Naive thymus-derived CD4-positive, alpha-beta T cell (primary cell): Measurements from ENCODE around the gene AKT3. TPM values are rescaled to one million over a fixed set of nuclear protein-coding genes. Genes with fewer than 3 reads are reported as not detected.
A peak's percentile ranks its signal among the peaks of the same experiment; 100 is the strongest.

ENCODE experiments used
- ATAC-seq: fragments of 150-1000 bp; cut with Tn5 transposase; 2 replicates; pipeline ENCODE4 v1.10.0; 2021; ENCODE audit warnings: mild to moderate bottlenecking, moderate library complexity
- CTCF ChIA-PET: fragments of 350-600 bp; sonication (Branson Sonifier 250); formaldehyde crosslinking; loops from one replicate; lab custom pipeline; 2021; ENCODE audit warnings: antibody characterized with exemption; lab: Charles Lee
- POLR2A ChIA-PET: fragments of 350-600 bp; sonication (Branson Sonifier 250); formaldehyde crosslinking; loops from one replicate; lab custom pipeline; 2021; ENCODE audit warnings: antibody characterized with exemption, inconsistent platforms; lab: Charles Lee
- DNase-seq, 9 donors: peaks; one replicate each; pipeline versions ENCODE4 v3.0.0 to v3.0.0-alpha.2; 2020 to 2022; ENCODE audit warnings: mixed read lengths in 1 of 9
- H3K27ac ChIP-seq: one replicate; pipeline ENCODE4 v1.7.0; 2013; ENCODE audit warnings: mild to moderate bottlenecking, low read depth, low read length, moderate library complexity
- H3K27me3 ChIP-seq, 2 donors: one replicate each; pipeline ENCODE4 v1.7.0; 2013; ENCODE audit warnings: low read length in 2 of 2, mild to moderate bottlenecking in 2 of 2, moderate library complexity in 2 of 2; ENCODE audit not compliant: control insufficient read depth in 2 of 2, insufficient read depth in 2 of 2
- H3K36me3 ChIP-seq, 3 experiments: 1 replicate in 2 of 3; 2 replicates in 1 of 3; pipeline ENCODE4 v1.7.0; 2013; ENCODE audit warnings: low read length in 3 of 3, mild to moderate bottlenecking in 3 of 3, moderate library complexity in 1 of 3; ENCODE audit not compliant: insufficient read depth in 3 of 3, control insufficient read depth in 2 of 3
- H3K4me1 ChIP-seq, 2 donors: one replicate each; pipeline ENCODE4 v1.7.0; 2013; ENCODE audit warnings: low read length in 2 of 2, mild to moderate bottlenecking in 2 of 2, moderate library complexity in 1 of 2; ENCODE audit not compliant: control insufficient read depth in 2 of 2, insufficient read depth in 2 of 2
- H3K4me3 ChIP-seq: 2 replicates; pipeline ENCODE4 v1.7.0; 2013; ENCODE audit warnings: mild to moderate bottlenecking, low read length
- H3K9me3 ChIP-seq, 3 experiments: 1 replicate in 2 of 3; 2 replicates in 1 of 3; pipeline ENCODE4 v1.7.0; 2013; ENCODE audit warnings: low read length in 3 of 3; ENCODE audit not compliant: control insufficient read depth in 2 of 3
- H3K27ac Mint-ChIP-seq, 9 donors: one replicate each; pipeline ENCODE4 v1.8.0; 2020 to 2022; ENCODE audit warnings: mixed read lengths in 9 of 9, mild to moderate bottlenecking in 8 of 9, moderate library complexity in 5 of 9, inconsistent platforms in 2 of 9
- H3K27me3 Mint-ChIP-seq, 5 donors: one replicate each; pipeline ENCODE4 v1.8.0; 2021 to 2022; ENCODE audit warnings: mixed read lengths in 5 of 5, mild to moderate bottlenecking in 1 of 5
- H3K36me3 Mint-ChIP-seq, 5 donors: one replicate each; pipeline ENCODE4 v1.8.0; 2020 to 2022; ENCODE audit warnings: mixed read lengths in 5 of 5, mild to moderate bottlenecking in 3 of 5, inconsistent platforms in 1 of 5
- H3K4me1 Mint-ChIP-seq, 7 donors: one replicate each; pipeline ENCODE4 v1.8.0; 2020 to 2022; ENCODE audit warnings: mixed read lengths in 7 of 7, mild to moderate bottlenecking in 3 of 7, inconsistent platforms in 1 of 7
- H3K4me3 Mint-ChIP-seq, 10 donors: one replicate each; pipeline ENCODE4 v1.8.0; 2020 to 2022; ENCODE audit warnings: mild to moderate bottlenecking in 10 of 10, mixed read lengths in 10 of 10, moderate library complexity in 6 of 10, inconsistent platforms in 2 of 10
- H3K9me3 Mint-ChIP-seq, 11 donors: one replicate each; pipeline ENCODE4 v1.8.0; 2020 to 2022; ENCODE audit warnings: mixed read lengths in 11 of 11, mild to moderate bottlenecking in 4 of 11, inconsistent platforms in 1 of 11, moderate library complexity in 1 of 11
- intact Hi-C, 2 donors: fragments of 100-400 bp; cut with micrococcal nuclease; formaldehyde crosslinking; loops; one replicate each; pipeline ENCODE4 v1.15.1; 2023
- polyA plus RNA-seq, 2 donors: library from polyadenylated mRNA; unstranded; fragments of 300-500 nt; fragmentation: Illumina TruSeq; gene quantifications; one replicate each; pipeline ENCODE4 v1.2.3, GENCODE V29; 2021
- total RNA-seq, 6 experiments: library from RNA in 5 of 6; stranded (reverse) in 5 of 6; gene quantifications; 1 replicate in 5 of 6; 2 replicates in 1 of 6; pipeline ENCODE4 v1.2.3 and lab custom pipeline; 2021 to 2026

Gene AKT3
- total and polyA plus RNA-seq, 7 experiments from 2014 or later, result 1.6 to 123 (median 69.4) TPM

GRCh38 chr1:243507001-243507671 lies 342.9 kb downstream of the AKT3 start:
- Histone ChIP-seq H3K4me1 (peaks cover 4 to 13% of the 10 kb centered on the region in 2 donors), H3K4me3 (no peak overlapping the region), H3K36me3 (peaks cover 0 to 36% (median 0%) of the 10 kb centered on the region in 3 experiments), H3K27ac (no peak overlapping the region), H3K27me3 (no peaks in the 10 kb centered on the region), H3K9me3 (no peaks in the 10 kb centered on the region)
- no peak for DNase-seq
- intact Hi-C loops, result loop anchor here in 1 of 2 donors (10.0 kb wide), 1 partner anchor 768 kb away; no protein-coding TSS in a partner anchor
- Mint-ChIP-seq H3K9me3 (peaks cover 0 to 1% (median 0%) of the 10 kb centered on the region in 11 donors), H3K27me3 (no peaks in the 10 kb centered on the region), H3K4me1 (peaks cover 4 to 56% (median 42%) of the 10 kb centered on the region in 7 donors), H3K27ac (peak overlapping the region in 8 of 9 donors; percentile 24 to 84 (median 78)), H3K36me3 (peaks cover 13 to 61% (median 36%) of the 10 kb centered on the region in 5 donors), H3K4me3 (peak overlapping the region in 2 of 10 donors; percentile 52 to 54)
- no peak for ATAC-seq
- CTCF ChIA-PET, result no interaction called here
- POLR2A ChIA-PET, result no interaction called here

DNA sequence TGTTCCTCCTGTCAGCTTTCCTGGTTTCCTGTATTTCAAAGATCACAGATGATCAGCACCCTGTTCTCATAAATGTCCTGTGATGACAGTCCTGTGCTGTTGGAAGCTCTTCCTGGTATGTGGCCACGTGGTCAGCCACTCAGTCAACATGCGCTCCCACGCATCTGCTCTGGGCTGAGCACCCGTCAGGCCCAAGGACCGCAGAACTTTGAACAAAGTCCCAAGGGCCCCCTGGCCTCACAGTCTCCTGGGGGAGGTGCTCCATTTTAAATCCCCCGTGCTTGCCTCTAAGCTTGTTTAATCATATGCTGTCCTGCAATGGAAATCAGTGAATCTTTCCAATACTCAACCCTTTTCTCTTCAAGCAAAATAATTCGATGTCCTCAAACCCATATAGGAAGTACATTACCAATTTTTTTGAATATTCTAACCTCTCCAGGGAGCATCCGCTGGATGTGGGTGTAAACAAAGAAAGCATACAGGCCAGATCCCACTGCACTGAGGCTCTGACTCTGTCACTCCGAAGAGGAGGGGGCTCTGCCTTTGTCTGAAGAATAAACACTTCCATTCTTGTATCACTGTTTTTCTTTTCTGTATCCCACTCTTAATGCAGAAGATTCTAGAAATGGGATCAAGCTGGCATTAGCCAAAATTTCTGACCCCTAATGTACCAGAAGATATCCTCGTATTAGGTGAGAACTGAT lies 343.9 kb downstream of the AKT3 start:
- peaks cover 4 to 13% of the 10 kb centered on the region in 2 donors for H3K4me1 ChIP-seq
- intact Hi-C loops, result loop anchor here in 1 of 2 donors (10.0 kb wide), 1 partner anchor 769 kb away; no protein-coding TSS in a partner anchor
- H3K4me3 Mint-ChIP-seq, result peak overlapping the region in 1 of 10 donors; percentile 11
- ChIA-PET POLR2A (no interaction called here), CTCF (no interaction called here)
- H3K9me3 ChIP-seq, result no peaks in the 10 kb centered on the region
- ATAC-seq (no peak), DNase-seq (no peak)
- peak overlapping the region in 8 of 9 donors; percentile 28 to 84 (median 73) for H3K27ac Mint-ChIP-seq
- peaks cover 13 to 51% (median 28%) of the 10 kb centered on the region in 5 donors for H3K36me3 Mint-ChIP-seq
- no peak overlapping the region for H3K27ac ChIP-seq
- H3K27me3 ChIP-seq, result no peaks in the 10 kb centered on the region
- H3K36me3 ChIP-seq, result peaks cover 0 to 28% (median 0%) of the 10 kb centered on the region in 3 experiments
- H3K9me3 Mint-ChIP-seq, result peaks cover 0 to 1% (median 0%) of the 10 kb centered on the region in 11 donors
- no peak overlapping the region for H3K4me3 ChIP-seq
- H3K4me1 Mint-ChIP-seq, result peaks cover 4 to 49% (median 37%) of the 10 kb centered on the region in 7 donors
- H3K27me3 Mint-ChIP-seq, result no peaks in the 10 kb centered on the region

- H3K27ac Mint-ChIP-seq, result peak overlapping the region in 3 of 9 donors; percentile 61 to 78 (median 72)
- Histone ChIP-seq H3K4me1 (peaks cover 4 to 6% of the 10 kb centered on the region in 2 donors), H3K27ac (no peak overlapping the region), H3K27me3 (no peaks in the 10 kb centered on the region), H3K36me3 (peaks cover 0 to 28% (median 0%) of the 10 kb centered on the region in 3 experiments), H3K9me3 (no peaks in the 10 kb centered on the region), H3K4me3 (no peak overlapping the region)
- H3K4me1 Mint-ChIP-seq, result peaks cover 0 to 23% (median 15%) of the 10 kb centered on the region in 7 donors
- H3K27me3 Mint-ChIP-seq, result no peaks in the 10 kb centered on the region
- no peaks in the 10 kb centered on the region for H3K9me3 Mint-ChIP-seq
- no peak for ATAC-seq
- ChIA-PET CTCF (no interaction called here), POLR2A (no interaction called here)
- peaks cover 12 to 45% (median 30%) of the 10 kb centered on the region in 5 donors for H3K36me3 Mint-ChIP-seq
- H3K4me3 Mint-ChIP-seq, result no peak overlapping the region
- DNase-seq, result no peak
- intact Hi-C loops, result loop anchor here in 1 of 2 donors (10.0 kb wide), 1 partner anchor 772 kb away; no protein-coding TSS in a partner anchor
These were observed 346.9 kb downstream of the AKT3 start for GRCh38 chr1:243503155-243503554.

GRCh38 chr1:243501002-243501401 lies 349.0 kb downstream of the AKT3 start:
- intact Hi-C loops, result loop anchor here in 1 of 2 donors (10.0 kb wide), 1 partner anchor 774 kb away; no protein-coding TSS in a partner anchor
- Histone ChIP-seq H3K4me1 (no peaks in the 10 kb centered on the region), H3K4me3 (no peak overlapping the region), H3K27me3 (no peaks in the 10 kb centered on the region), H3K27ac (no peak overlapping the region), H3K36me3 (peaks cover 0 to 27% (median 0%) of the 10 kb centered on the region in 3 experiments), H3K9me3 (no peaks in the 10 kb centered on the region)
- ATAC-seq (no peak), DNase-seq (no peak)
- CTCF ChIA-PET, result no interaction called here
- H3K36me3 Mint-ChIP-seq, result peaks cover 12 to 58% (median 39%) of the 10 kb centered on the region in 5 donors
- no peaks in the 10 kb centered on the region for H3K27me3 Mint-ChIP-seq
- H3K4me1 Mint-ChIP-seq, result peaks cover 0 to 6% (median 3%) of the 10 kb centered on the region in 7 donors
- H3K4me3 Mint-ChIP-seq, result no peak overlapping the region
- POLR2A ChIA-PET, result no interaction called here
- no peaks in the 10 kb centered on the region for H3K9me3 Mint-ChIP-seq
- peak overlapping the region in 6 of 9 donors; percentile 0 to 69 (median 22) for H3K27ac Mint-ChIP-seq

DNA sequence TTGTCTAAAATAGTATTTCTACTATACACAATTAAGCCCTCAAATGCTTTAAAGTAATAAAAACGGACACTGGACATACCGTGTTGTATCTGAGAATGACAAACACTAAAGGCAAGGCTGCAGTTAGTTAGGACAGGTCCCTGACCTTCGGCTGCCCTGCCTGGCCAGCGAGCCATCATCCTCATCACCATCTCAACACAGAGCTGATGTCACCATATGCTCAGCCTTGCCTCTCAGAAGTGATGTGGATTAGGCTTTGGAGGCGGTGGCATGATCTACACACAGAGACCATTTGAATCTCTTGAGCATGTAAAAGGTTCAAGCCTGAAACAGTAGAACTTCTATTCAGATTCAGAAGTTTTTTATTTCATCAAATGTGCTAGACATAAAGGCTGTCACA lies 349.5 kb downstream of the AKT3 start:
- DNase-seq (no peak), ATAC-seq (no peak)
- no peak overlapping the region for H3K27ac ChIP-seq
- H3K9me3 Mint-ChIP-seq, result no peaks in the 10 kb centered on the region
- no peaks in the 10 kb centered on the region for H3K9me3 ChIP-seq
- no peak overlapping the region for H3K27ac Mint-ChIP-seq
- H3K27me3 ChIP-seq, result no peaks in the 10 kb centered on the region
- CTCF ChIA-PET, result no interaction called here
- intact Hi-C loops, result loop anchor here in 1 of 2 donors (10.0 kb wide), 1 partner anchor 774 kb away; no protein-coding TSS in a partner anchor
- POLR2A ChIA-PET, result no interaction called here
- H3K36me3 ChIP-seq, result peaks cover 0 to 25% (median 0%) of the 10 kb centered on the region in 3 experiments
- H3K36me3 Mint-ChIP-seq, result peaks cover 12 to 56% (median 42%) of the 10 kb centered on the region in 5 donors
- no peak overlapping the region for H3K4me3 Mint-ChIP-seq
- peaks cover 0 to 8% (median 4%) of the 10 kb centered on the region in 7 donors for H3K4me1 Mint-ChIP-seq
- H3K4me1 ChIP-seq, result no peaks in the 10 kb centered on the region
- H3K27me3 Mint-ChIP-seq, result no peaks in the 10 kb centered on the region
- no peak overlapping the region for H3K4me3 ChIP-seq

DNA sequence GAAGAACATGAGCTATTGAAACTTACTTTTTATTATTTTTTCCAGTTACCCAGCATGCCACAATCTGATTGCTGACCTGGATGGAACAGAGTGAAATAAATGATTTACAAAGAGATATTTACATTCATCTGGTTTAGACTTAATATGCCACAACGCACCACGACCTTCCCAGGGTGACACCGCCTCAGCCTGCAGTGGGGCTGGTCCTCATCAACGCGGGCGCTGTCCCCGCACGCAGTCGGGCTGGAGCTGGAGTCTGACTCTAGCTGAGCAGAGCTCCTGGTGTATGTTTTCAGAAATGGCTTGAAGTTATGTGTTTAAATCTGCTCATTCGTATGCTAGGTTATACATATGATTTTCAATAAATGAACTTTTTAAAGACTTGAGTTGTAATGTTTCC lies 350.3 kb downstream of the AKT3 start:
- Mint-ChIP-seq H3K36me3 (peaks cover 7 to 50% (median 35%) of the 10 kb centered on the region in 5 donors), H3K4me3 (no peak overlapping the region), H3K4me1 (peaks cover 0 to 8% (median 4%) of the 10 kb centered on the region in 7 donors), H3K27ac (peak overlapping the region in 2 of 9 donors; percentile 37 to 72), H3K27me3 (no peaks in the 10 kb centered on the region), H3K9me3 (no peaks in the 10 kb centered on the region)
- Histone ChIP-seq H3K4me1 (no peaks in the 10 kb centered on the region), H3K4me3 (no peak overlapping the region), H3K27ac (no peak overlapping the region), H3K27me3 (no peaks in the 10 kb centered on the region), H3K9me3 (no peaks in the 10 kb centered on the region), H3K36me3 (peaks cover 0 to 21% (median 0%) of the 10 kb centered on the region in 3 experiments)
- CTCF ChIA-PET, result no interaction called here
- POLR2A ChIA-PET, result no interaction called here
- intact Hi-C loops, result loop anchor here in 1 of 2 donors (10.0 kb wide), 1 partner anchor 775 kb away; no protein-coding TSS in a partner anchor
- ATAC-seq, result no peak
- DNase-seq, result no peak
